HG03575 (cell line): ENCODE data around the gene CMKLR1.

Experiments used
- ATAC-seq: cut with Tn5 transposase; IDR thresholded peaks from one replicate; pipeline ENCODE4 v1.9.1; 2021; ENCODE audit not compliant: unreplicated experiment, insufficient number of reproducible peaks, low FRiP score; ENCODE audit errors: extremely low read depth

CMKLR1 gene

DNA sequence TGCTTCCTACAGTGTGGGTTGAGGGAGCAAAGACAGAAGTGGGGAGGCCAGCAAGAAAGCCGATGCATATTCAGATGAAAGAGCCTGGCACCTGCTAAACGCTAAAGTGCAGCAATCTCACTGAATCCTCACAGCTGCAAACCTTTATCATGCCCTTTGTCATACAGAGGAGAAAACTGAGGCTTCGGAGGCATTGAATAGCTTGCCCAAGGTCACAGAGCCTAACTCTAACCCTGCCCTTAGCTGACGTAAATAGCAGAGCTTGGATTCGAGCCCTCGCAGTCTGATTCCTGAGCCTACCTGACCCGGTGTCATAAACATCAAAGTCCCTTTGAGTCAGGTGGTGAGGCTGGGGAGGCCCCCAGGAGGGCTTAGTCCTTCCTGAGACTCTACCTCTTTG is 54.9 kb downstream of the CMKLR1 start:
- no peak for ATAC-seq

DNA sequence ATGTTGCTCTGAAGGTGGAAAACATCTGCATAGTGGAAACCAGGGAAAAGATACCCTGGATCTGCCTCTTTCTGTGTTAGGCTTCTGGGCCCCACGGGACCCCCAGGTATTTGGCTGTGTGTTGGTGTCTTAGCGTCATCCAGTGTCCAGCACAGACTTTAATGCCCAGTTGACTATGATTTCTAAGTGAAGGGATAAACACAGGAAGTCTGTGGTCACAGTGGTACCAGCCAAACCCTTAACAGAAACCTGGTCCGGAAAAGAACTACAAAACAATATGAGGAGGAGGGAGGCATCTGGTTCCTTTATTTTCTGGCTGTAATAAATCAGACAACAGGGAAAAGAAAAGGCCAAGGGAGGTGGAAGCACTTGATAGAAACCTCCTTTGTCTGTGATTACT is 56.4 kb downstream of the CMKLR1 start:
- no peak for ATAC-seq

DNA sequence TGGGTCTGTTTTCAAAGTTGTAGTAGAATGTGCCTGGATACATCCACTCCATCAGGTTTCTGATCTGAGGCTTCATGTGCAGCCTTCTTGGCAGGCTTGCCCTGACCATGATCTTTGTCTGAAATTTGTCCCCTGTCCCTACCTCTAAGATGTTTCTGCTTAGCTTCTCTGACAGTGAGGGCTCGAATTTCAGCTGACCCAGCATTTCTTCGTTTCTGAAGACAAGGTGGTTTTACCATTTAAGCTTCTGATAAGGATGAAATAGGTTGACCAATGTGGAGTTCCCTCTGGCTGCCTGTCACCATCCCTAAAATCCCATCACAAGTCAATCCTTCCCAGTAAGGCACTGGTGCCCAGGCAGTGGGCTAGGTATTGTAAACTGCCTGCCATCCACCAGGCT is 57.0 kb downstream of the CMKLR1 start:
- ATAC-seq = no peak

DNA sequence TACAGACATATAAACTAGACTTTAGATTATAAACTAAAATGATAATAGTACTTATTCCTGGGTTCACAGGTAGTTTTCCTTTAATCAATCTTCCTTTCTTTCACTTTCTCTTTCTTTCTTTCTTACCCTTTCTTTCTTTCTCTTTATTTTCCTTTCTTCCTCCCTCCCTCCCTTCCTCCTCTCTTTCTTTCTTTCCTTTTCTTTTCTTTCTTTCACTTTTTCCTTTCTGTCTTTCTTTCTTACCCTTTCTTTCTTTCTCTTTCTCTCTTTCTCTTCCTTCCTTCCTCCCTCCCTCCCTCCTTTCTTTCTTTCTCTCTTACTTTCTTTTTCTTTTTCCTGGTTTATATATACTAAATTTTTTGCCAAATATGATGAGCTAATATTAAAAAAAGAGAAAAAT is 61.5 kb downstream of the CMKLR1 start:
- no peak for ATAC-seq

DNA sequence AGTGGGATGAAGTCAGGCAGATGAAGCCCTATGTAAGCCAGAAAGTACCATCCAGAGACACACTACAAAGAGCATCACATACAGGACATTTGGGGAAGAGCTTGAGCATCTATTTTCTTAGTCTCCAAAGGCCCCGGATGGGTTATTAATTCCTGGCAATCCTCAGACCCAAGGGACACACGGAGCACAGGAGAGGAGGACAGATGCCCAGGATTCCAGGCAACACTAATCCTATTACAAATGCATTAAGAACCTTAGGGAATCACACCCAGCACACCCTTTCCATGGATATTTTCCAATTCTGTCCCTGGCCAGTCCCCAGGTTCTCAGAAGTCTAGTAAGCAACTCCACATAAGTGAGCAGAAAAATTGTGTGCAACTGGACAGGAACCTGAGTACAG is 65.9 kb downstream of the CMKLR1 start:
- no peak for ATAC-seq

DNA sequence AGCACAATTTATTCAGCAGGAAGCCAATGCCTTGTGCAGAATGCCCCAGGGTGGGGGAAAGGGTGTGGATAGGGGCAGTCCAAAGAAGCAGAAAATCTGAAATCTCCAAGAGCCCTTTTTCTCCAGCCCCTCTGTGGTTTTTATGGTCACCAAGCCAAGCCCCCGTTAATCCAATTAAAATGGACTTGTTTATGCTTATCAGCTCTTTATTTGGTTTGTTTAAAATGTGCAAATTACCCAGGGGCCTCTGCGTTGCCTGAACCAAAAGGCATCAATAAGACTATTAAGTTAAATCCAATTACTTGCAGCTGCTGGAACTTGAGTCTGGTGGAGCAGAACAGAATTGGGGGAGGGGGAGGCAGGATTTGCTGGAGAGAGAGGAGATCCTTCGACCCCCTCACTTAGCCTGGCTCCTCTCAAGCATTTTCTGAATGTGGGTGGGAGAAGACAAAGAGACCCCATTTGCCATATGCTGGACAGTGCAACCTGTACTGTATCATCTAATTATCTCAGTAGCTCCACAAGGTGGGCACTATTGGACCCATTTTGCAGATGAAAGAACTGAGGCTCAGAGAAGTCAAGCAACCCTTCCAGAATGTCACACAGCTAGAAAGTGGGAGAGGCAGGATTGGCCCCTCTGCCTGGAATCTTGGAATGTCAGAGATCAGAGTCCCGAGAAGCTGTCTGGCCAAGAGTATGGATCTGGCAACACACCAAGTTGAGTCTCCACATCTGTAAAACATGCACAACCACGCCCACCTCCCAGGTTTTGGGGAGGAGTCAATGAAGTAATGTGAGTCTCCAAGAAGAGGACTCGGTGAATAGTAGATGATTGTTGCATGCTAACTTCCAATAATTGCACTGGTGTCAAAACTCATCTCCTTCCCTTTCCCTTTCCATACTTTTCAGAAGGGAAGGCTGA is 66.9 kb downstream of the CMKLR1 start:
- ATAC-seq = no peak

DNA sequence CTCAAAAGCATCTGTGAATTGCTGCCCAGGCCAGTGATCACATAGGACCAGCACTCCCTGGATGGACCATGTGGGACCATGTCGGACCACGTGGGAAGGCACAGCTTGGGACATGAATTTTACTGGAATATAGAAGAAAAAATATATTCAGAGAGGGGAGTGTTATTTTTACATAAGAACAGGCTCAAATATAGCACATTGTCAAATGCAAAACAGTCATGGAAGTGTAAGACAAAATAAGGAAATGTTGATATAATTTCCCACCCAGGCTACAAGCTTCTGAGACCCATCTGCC is 68.3 kb downstream of the CMKLR1 start:
- ATAC-seq = no peak

DNA sequence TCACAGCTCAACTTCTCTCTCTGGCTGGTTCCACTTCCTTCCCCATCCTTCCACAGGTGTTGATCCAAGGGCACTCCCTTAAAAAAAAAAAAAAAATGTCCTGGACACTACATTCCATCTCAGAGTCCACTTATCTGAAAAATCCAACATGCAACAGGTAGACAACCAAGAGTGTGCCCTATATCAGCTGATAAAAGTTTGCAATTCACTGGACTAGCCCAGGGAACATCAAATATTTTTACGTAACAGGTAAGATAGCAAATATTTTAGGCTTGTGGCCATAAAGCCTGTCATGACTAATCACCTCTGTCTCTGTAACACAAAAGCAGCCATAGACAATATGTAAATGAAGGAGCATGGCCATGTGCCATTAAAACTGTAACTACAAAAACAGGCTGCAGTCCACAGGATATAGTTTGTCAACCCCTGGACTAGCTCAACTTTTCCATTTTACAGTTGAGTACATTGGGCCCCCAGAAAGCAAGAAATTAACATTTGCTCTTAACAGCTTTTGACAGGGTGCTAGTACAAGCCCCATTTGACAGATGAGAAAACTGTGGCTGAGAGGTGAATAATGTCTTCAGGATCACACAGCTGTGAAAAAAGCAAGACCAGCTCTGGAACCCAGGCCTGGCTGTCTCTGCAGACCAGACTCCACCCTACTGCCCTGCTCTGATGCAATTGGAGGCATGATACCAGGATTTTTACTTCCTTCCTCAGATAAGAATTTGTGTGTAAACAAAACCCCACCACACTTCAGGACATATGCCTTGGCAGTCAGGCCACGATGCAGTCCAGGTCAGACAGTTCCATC is 68.9 kb downstream of the CMKLR1 start:
- no peak for ATAC-seq

DNA sequence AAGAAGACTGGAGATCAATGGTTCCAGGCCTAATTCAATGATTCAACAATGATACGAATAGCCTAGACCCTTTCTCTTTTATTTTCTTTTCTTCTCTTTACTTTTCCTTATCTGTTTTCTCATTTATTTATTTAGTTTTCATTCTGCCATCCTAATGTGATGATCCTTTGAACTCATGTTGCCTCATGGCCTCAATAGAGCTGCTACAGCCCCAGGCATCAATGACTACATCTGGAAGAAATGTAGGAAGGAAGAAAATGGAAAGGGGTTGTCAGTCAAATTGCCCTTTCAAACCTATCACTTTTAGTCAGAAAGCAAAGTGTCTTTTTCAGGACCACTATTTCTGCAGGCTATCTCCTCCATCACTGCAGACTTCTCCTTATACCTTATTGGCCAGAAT is 69.9 kb downstream of the CMKLR1 start:
- ATAC-seq = no peak

DNA sequence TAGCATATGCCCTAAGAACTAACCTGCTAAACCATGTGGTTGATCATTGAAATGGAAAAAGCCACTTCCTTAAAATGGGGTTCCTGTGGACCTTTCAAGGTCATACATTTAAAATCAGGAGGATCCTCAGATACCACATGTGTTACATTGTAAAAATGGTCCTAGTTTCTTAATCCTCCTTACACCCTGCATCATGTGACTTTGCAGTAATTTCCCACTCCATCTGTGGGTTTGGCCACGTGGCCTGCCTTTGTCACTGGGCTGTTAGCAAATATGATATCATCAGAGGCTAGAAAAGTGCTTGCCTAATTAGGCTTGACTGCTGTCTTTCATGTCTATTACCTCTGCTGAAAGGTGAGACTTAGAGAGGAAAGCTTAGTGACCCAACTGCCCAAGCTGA is 70.7 kb downstream of the CMKLR1 start:
- ATAC-seq = no peak

DNA sequence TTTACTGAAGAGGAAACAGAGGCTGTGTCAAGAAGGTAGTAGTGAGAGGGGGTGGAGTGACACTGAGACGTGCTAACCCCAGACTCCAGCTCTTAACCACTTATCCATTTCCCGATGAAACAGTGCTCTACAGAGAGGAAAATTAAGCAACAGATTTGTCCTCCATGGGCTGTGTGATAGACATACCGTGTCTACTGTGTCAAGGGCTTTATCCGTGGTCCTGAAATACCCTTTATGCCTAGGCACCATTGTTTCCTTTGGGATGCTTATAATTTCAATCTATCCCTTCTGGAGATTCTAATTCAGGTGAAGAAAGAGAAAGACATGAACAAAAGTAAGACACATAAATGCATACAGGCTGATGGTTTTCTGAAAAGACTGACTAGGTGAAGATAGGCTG is 71.7 kb downstream of the CMKLR1 start:
- ATAC-seq = no peak

DNA sequence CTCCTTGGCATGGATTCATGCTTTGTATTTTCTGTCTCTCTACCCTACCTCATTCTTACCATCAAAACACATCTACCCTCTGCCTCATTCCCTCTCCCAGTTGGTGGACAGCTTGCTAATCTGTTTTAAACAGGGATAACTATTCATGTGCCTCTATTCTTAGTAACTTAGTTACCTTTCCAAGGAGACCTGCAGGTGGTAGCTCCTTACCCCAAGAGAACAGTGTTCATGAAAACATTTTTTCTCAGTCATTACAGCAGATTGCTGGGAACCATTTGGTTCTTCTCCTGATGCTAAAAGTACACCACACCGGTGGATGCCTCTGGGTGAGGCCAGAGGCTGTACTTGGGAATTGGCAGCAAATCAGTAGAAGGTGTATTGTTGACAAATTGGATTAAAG is 73.0 kb downstream of the CMKLR1 start:
- ATAC-seq = no peak

DNA sequence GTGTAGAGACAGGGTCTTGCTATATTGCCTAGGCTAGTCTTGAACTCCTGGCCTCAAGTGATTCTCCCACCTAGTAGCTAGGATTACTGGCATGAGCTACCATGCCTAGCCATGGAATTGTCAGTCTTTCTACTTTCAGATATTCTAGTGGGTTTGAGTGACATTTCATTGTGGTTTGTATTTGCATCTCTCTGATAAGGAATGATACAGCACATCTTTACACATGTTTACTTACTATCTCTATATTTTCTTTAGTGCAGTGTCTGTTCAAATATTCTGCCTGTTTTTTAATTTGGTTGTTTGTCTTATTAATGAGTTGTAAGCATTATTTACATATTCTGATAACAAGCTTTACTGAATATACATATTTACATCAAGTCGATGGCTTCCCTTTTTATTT is 73.6 kb downstream of the CMKLR1 start:
- ATAC-seq = no peak

DNA sequence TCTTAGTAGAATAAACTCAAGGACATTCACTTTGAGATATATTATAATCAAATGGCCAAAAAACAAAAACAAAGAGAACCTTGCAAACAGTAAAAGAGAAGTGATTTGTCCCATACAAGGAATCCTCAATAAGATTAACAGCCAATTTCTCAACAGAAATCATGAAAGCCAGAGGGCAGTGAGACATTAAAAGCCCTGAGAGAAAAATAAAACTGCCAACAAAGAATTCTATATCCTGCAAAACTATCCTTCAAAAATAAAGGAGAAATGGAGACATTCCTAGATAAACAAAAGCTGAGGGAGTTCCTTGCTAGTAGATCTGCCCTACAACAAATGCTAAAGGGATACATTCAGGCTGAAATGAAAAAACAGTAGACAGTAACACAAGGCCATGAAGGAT is 78.1 kb downstream of the CMKLR1 start:
- ATAC-seq = no peak

DNA sequence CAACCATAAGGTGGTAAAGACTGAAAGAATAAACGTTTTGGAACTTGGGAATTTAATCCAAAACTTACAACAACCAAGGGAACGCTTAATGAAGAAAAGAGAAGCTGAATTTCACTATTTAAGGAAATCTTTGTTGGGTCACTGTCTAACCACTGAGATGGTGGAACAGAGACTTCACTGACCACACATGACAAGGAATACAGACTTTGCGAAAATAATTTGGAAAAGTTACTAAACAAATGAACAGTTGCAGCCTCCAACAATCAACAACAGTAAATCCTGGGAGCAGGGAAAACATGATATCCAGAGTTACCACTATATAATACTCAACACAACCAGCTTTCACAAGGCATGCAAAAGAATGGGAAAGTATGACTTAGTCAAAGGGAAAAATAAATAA is 79.1 kb downstream of the CMKLR1 start:
- no peak for ATAC-seq

DNA sequence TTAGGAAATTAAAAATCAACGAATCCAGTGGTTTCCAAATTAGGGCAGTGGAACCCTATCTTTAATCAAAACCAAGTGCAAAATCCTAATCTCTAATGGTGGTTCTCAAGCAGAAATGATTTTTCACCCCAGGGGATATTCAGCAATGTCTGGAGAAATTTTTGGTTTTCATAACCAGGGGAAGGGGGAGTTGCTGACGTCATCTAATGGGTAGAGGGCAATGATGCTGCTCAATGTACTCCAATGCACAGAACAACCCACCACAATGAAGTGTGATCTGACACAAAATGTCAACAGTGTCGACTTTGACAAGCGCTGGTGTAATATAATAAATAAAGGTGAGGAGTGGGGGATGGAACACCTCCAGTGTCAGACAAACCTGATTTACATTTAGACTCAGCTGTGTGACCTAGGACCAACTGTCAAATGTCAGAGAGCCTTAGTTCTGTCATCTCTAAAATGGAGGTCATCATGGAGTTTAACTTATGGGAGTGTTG is 81.5 kb downstream of the CMKLR1 start:
- ATAC-seq = no peak

DNA sequence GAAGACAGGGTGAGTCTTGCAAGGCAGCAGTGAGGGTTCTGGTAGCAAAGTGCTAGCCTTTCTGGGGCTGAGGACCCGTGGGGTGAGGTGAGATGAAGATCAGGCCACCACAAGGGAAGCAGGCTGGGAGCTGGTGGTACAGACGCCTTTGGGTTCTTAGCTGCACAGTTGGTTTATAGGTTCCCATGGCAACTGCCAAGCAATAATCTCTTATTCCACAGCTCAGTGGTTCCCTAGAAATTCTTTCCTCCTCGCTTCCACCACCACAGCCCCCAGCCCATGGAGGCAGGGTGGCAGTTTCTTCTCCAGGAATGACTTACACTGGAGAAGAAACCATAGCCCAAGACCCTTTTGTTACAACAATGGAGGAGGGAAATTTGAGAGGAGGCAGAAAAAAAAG is 82.1 kb downstream of the CMKLR1 start:
- ATAC-seq = no peak

DNA sequence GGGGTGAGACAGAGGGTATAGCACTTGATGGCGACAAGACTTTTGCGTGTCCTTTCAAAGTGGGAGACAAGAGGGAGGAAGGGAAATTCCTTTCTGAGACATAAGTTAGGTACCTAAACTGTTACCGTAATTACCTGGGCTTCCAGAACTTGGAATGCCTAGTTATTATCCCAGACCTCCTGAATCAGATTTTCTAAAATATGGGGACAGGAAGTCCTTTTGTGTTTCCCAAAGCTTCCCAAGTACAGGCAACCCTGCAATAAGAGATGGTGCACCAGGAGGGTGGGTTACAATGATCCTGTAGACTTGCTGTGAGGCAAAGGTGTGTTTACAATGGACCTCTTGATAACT is 83.9 kb downstream of the CMKLR1 start:
- no peak for ATAC-seq

DNA sequence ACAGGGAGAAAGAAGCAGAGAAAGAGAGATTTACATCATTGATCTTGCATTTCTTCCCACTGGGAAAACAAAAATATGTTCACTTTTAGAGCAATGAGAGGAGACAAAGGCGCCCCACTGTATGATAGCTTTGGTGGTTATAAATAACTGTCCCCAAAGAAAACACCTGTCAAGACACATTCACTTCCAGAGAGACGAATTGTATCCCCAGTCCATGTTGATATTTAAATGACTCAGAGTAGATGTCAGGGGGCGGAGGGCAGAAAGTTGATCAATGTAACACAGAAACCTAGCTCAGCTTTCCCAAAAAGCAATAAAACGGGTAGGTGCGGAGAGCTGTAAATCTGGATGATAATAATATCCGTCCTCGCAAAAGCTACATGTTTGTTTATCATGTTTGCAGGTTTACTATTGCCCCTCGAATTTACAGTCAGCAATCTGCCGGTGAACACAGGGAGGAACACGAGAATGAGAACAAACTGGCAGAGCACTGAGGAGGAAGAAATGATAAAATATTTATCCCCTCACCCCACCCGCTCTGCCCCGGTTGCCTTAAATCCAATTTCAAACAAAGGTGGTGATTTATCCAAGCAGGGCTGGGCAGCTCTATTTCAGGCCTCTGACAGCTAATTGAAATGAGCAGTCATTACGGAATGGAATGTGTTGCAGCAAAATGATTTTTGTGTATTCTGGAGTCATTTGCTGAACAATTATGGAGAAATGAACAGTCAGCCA is 84.4 kb downstream of the CMKLR1 start:
- ATAC-seq = no peak

DNA sequence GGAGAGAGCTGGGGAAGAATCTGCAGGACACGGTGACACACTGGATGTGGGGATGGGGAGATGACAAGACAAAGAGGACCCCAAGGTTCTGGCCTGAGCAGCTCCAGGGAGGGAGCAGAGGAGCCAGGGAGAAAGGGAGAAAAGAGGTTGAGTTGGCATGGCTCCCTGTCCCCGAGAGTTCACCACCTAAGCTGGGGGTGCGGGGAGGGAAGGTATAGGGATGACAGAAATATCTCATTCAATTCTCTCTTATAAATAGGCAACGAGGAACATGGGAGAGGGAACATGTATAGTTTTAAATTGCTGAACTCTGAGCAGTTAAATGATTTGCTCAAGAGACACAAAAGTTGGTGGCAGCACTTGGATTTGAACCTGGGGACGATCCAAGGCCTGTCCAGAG is 85.1 kb downstream of the CMKLR1 start:
- ATAC-seq = no peak
